Brain microvascular endothelial cell (primary cell): ENCODE data around the gene TNIK.

Experiments
- DNase-seq: peaks from one replicate; pipeline ENCODE4 v3.0.0-alpha.2; 2020
- H3K27ac ChIP-seq: fragments of 250-450 bp; sonication (Bioruptor Pico); 2 replicates; pipeline ENCODE4 v1.5.1; 2020; ENCODE audit warnings: mild to moderate bottlenecking, moderate library complexity
- H3K27me3 ChIP-seq: fragments of 250-450 bp; sonication (Bioruptor Pico); replicated peaks from 2 replicates; pipeline ENCODE4 v1.5.1; 2020; ENCODE audit warnings: mild to moderate bottlenecking
- H3K36me3 ChIP-seq: fragments of 250-450 bp; sonication (Bioruptor Pico); replicated peaks from 2 replicates; pipeline ENCODE4 v1.5.1; 2020; ENCODE audit warnings: mild to moderate bottlenecking
- H3K4me3 ChIP-seq: 2 replicates; pipeline ENCODE4 v1.5.1; 2011; ENCODE audit warnings: low read depth, mild to moderate bottlenecking, control low read depth, low read length, moderate library complexity
- CTCF ChIP-seq: IDR thresholded peaks from 2 replicates; pipeline ENCODE4 v1.5.1; 2011; ENCODE audit warnings: low read depth, mild to moderate bottlenecking, moderate library complexity, low read length, control low read depth, inconsistent platforms; ENCODE audit errors: missing control alignments
- in situ Hi-C: cut with HindIII; loops from 2 replicates; pipeline ENCODE4 v1.10.0; 2017; ENCODE audit warnings: low sequenced_read_pairs, low pct_ligation_motif_present

The TNIK gene

GRCh38 chr3:171504376-171504775, 44.2 kb upstream of the TNIK start:
- in situ Hi-C loops: no loop called here
- Histone ChIP-seq H3K27me3 (no peaks in the 10 kb centered on the region), H3K27ac (no peak overlapping the region), H3K4me3 (no peak overlapping the region), H3K36me3 (no peaks in the 10 kb centered on the region)
- DNase-seq: no peak
- no peak for TF ChIP-seq CTCF

- DNase-seq: no peak
- Histone ChIP-seq H3K27me3 (no peaks in the 10 kb centered on the region), H3K27ac (no peak overlapping the region), H3K36me3 (no peaks in the 10 kb centered on the region), H3K4me3 (no peak overlapping the region)
- in situ Hi-C loops: no loop called here
- no peak for TF ChIP-seq CTCF
Measured at GRCh38 chr3:171503817-171504216, 43.6 kb upstream of the TNIK start.

GRCh38 chr3:171498921-171499320, 38.7 kb upstream of the TNIK start:
- no peaks in the 10 kb centered on the region for H3K36me3 ChIP-seq
- H3K4me3 ChIP-seq: no peak overlapping the region
- in situ Hi-C loops: no loop called here
- H3K27ac ChIP-seq: no peak overlapping the region
- no peaks in the 10 kb centered on the region for H3K27me3 ChIP-seq
- TF ChIP-seq CTCF: no peak
- DNase-seq: no peak

GRCh38 chr3:171497468-171497867, 37.3 kb upstream of the TNIK start:
- no peaks in the 10 kb centered on the region for H3K27me3 ChIP-seq
- no peaks in the 10 kb centered on the region for H3K36me3 ChIP-seq
- H3K4me3 ChIP-seq: no peak overlapping the region
- in situ Hi-C loops: no loop called here
- no peak overlapping the region for H3K27ac ChIP-seq
- DNase-seq: no peak
- no peak for TF ChIP-seq CTCF

GRCh38 chr3:171495413-171495812, 35.2 kb upstream of the TNIK start:
- no peak for TF ChIP-seq CTCF
- in situ Hi-C loops: no loop called here
- no peak for DNase-seq
- Histone ChIP-seq H3K4me3 (no peak overlapping the region), H3K27me3 (no peaks in the 10 kb centered on the region), H3K27ac (no peak overlapping the region), H3K36me3 (no peaks in the 10 kb centered on the region)

GRCh38 chr3:171494457-171495109, 34.4 kb upstream of the TNIK start:
- no peak for DNase-seq
- Histone ChIP-seq H3K27ac (no peak overlapping the region), H3K4me3 (no peak overlapping the region), H3K27me3 (no peaks in the 10 kb centered on the region), H3K36me3 (no peaks in the 10 kb centered on the region)
- in situ Hi-C loops: no loop called here
- no peak for TF ChIP-seq CTCF
